Caki2 (cell line): ENCODE data around the gene GLYATL1. TPM values are rescaled to one million over a fixed set of nuclear protein-coding genes. Genes with fewer than 3 reads are reported as not detected.

Source experiments
- DNase-seq: peaks from one replicate; pipeline ENCODE4 v3.0.0-alpha.2; 2015; ENCODE audit warnings: low read depth
- in situ Hi-C: cut with HindIII; loops from 2 replicates; pipeline ENCODE4 v1.10.0; 2016; ENCODE audit warnings: low sequenced_read_pairs, low pct_unique_long_range_greater_than_20kb, mixed read lengths
- total RNA-seq: library from RNA; depleted of rRNA; stranded (reverse); fragments of >200 nt; shearing (Covaris generic); gene quantifications from 2 replicates; pipeline ENCODE4 v1.2.3, GENCODE V29; 2014; ENCODE audit warnings: low replicate concordance; rRNA removed

GLYATL1 gene, protein sequence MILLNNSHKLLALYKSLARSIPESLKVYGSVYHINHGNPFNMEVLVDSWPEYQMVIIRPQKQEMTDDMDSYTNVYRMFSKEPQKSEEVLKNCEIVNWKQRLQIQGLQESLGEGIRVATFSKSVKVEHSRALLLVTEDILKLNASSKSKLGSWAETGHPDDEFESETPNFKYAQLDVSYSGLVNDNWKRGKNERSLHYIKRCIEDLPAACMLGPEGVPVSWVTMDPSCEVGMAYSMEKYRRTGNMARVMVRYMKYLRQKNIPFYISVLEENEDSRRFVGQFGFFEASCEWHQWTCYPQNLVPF
- total RNA-seq: not detected in 2 replicates

DNA sequence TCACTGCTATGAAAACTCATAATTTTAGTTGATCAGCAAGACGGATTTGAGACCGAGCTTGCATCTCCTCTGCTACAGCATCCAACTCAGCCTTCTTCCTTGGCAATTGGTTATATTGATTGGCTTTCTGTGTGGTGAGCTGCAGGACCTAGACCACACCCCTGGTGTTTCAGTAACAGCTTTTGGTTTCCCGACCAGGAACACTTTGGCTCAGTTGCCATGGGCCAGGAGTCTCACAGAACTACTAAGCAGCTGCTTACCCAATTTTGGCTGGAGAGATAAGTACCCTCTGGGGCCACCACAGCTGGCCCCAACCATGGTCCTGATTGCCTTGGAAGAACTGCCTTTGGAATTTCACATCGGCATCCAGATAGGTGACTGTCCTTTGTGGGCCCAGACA is at the start of gene GLYATL1:
Gene GLYATL1, plus strand, starts transcription at position 212 of the 400 bp plus-strand sequence. CDS start 7,600 bp downstream, outside the sequence.
- in situ Hi-C loops: no loop called here
- no peak for DNase-seq

GRCh38 chr11:58893899-58894298 is 45.4 kb upstream of the GLYATL1 start:
- in situ Hi-C loops: no loop called here
- no peak for DNase-seq

DNA sequence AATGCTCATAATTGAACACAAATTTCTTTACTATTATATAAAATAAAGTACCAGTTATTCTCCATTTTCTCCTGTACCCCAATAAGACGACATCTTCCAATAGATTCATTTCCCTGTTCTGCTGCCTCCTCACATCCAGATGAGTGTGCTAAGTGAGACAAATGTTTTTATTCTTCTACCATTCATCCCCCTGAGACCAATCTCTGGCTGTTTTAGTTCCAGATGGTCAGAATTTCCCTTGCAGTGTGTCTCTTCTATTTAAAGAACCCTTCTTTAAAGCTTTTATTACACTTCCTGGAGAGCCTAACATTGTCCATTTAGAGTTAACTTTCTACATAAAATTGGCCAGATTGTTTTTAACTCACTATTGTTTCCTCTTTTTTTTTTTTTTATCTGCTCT is 41.2 kb upstream of the GLYATL1 start:
- no peak for DNase-seq
- in situ Hi-C loops: no loop called here

- in situ Hi-C loops: no loop called here
- peak; percentile 68 for DNase-seq
Observed at GRCh38 chr11:58900479-58901420, 38.5 kb upstream of the GLYATL1 start.

GRCh38 chr11:58902881-58903280 is 36.4 kb upstream of the GLYATL1 start:
- DNase-seq: no peak
- in situ Hi-C loops: no loop called here

- DNase-seq: peak; percentile 71
- in situ Hi-C loops: no loop called here
Observed at GRCh38 chr11:58905011-58905720, 34.1 kb upstream of the GLYATL1 start.

DNA sequence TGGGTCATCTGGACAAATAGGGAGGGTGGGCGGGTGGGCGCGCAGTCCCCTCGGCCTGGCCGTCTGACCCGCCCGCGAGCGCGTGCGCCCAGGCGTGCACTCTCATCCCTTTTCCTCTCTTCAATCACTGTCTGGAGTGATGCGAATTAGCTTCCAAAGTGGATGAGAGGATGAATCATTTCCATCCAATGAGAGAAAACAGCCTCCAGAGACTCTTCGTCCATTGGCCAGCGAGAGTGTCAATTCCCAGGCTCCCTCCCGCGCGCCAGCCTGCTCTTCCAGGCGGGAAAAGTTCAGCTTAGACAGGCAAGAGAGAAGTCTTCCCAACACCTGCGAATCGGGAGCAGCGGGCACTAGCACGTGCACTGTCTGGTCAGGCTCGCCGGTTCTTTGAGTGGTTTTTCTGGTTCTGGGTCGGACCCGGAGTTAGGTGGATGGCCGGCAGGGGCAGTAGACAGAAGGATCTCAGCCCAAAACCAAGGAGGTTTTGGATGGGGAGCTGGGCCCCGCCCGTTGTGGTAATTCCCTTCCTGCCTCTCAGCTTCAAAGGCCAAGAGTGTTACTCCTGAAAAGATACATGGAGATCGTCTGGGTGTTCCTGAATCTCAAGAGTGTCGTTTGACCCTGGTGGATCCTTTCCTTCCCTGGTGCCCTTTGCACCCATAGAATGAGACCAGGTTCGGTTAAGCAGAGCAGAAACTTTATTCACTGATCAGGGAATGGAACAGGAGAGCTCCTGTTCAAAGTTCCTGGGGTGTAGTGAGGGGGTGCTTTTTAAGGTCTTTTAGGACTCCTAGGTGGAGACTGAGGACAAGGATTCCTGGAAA is 33.4 kb upstream of the GLYATL1 start:
- in situ Hi-C loops: no loop called here
- peak; percentile 91 for DNase-seq

- DNase-seq: no peak
- in situ Hi-C loops: no loop called here
Observed at GRCh38 chr11:58907780-58908179, 31.5 kb upstream of the GLYATL1 start.

GRCh38 chr11:58912124-58912523 is 27.2 kb upstream of the GLYATL1 start:
- in situ Hi-C loops: no loop called here
- no peak for DNase-seq

- no peak for DNase-seq
Observed at GRCh38 chr11:58913685-58914084, 25.6 kb upstream of the GLYATL1 start.

DNA sequence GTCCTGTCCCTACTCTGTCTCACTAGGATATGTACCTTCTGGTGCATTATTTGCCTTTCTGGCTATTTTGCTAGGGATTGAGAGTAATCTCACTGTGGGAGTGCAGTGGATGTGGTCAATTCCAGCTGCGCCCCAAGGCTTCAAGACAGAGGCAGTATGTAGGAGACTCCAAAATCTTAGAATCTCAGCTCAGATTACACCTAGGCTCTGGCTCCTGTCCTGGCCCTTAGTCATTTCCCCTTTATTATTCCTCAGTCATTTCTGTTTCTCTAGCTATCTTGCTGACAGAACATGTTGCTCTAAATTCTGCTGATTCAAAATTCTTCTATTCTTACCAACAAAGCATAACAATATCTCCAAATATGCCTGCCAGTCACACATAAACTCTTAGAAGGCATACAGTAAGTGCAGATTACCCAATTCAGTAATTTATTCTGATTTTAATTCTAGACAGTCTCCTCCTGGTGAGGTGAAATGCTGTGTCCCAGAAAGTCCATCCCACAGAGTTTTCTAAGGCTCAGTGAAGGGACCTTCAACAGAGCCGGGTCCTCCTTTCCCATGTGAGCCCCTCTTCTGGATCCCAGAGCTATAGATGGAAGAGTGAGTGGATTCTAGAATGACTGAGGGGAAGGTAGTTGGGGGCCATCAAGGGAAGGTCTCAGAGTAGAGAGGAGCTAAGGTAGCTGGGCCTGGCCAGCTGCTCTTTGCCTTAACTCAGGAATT is 24.3 kb upstream of the GLYATL1 start:
- no peak for DNase-seq
- in situ Hi-C loops: no loop called here

More at GRCh38 chr11:58913685-58914084, 25.6 kb upstream of the GLYATL1 start:
- in situ Hi-C loops: no loop called here

DNA sequence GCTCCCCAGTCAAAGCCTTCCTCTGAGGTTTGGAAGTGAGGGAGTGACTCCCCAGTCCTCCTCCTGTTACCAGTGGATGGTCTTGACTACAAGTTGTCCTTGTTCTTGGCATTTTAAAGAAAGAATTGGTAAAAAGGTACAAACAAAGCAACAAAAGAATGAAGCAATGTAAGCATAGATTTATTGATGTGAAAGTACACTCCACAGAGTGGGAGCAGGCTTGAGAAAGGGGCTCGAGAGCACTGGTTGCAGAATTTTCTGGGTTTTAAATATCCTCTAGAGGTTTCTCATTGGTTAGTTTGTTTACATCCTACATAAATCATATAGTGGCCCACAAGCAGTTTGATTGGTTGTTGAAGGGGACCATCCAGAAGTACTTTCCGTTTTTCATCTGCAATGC is 22.7 kb upstream of the GLYATL1 start:
- in situ Hi-C loops: no loop called here
- no peak for DNase-seq

DNA sequence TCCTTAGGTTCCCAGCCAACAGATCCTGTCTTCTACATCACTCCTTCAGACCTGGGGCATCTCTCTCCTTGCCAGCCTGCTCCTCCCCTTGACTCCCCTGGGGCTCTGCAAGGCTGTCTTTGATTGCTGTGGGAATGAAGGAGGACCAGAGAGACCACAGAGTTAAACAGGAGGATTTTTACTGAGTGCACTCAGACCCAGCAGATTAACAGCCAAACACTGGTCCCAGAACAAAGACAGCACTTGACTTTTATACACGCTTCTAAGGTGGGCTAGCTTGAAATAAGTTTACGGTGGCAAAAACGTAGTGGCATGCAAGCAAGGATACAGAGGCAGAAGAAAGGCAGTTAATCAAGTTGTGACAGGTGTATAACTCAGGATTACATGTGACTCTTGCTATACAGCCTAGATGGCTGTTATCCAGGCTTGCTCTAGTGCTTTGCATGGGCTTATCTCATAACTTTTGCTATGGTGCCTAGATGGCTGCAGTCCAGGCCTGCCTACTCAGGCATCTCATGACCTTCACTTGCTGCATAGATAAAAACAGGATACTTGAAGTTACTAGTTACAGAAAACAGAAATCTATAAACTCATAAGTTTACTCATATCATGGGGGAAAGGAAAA is 22.0 kb upstream of the GLYATL1 start:
- no peak for DNase-seq
- in situ Hi-C loops: no loop called here

GRCh38 chr11:58919561-58919960 is 19.7 kb upstream of the GLYATL1 start:
- in situ Hi-C loops: no loop called here
- DNase-seq: no peak

GRCh38 chr11:58919980-58920379 is 19.3 kb upstream of the GLYATL1 start:
- in situ Hi-C loops: no loop called here
- DNase-seq: no peak

GRCh38 chr11:58921778-58922390 is 17.4 kb upstream of the GLYATL1 start:
- in situ Hi-C loops: no loop called here
- DNase-seq: no peak
